Mammary epithelial cell (primary cell): ENCODE data around the gene HOXD8.

Experiments used
- CTCF ChIP-seq, 2 donors: IDR thresholded peaks in 1 of 2; conservative IDR thresholded peaks in 1 of 2; 2 replicates each; pipeline ENCODE4 v1.5.1; 2011 to 2012; ENCODE audit warnings: inconsistent platforms in 2 of 2, low read length in 2 of 2, mild to moderate bottlenecking in 2 of 2, control low read depth in 1 of 2, low read depth in 1 of 2; ENCODE audit not compliant: insufficient read depth in 1 of 2; ENCODE audit errors: extremely low read depth in 1 of 2
- EZH2 ChIP-seq: IDR thresholded peaks from 2 replicates; pipeline ENCODE4 v1.6.1; 2012; ENCODE audit warnings: low read length, inconsistent platforms, borderline replicate concordance

GRCh38 chr2:176085861-176086771 is 43.4 kb upstream of the HOXD8 start:
- TF ChIP-seq CTCF (conservative IDR thresholded peaks at IDR 0.05 in 1 of 2, IDR thresholded peaks at IDR 0.05 in 1 of 2; ENCODE audit: extremely low read depth in 1 of 2, insufficient read depth in 1 of 2, low read depth in 1 of 2, low read length in 2 of 2) = peak; percentile 35 to 68
- TF ChIP-seq EZH2 = peak; percentile 79
